IMR-90 (cell line): Measurements from ENCODE around the gene CLDN11. TPM values are rescaled to one million over a fixed set of nuclear protein-coding genes. Genes with fewer than 3 reads are reported as not detected.

Experiments used
- ATAC-seq: fragments of 200-7000 bp; cut with Tn5 transposase; 2 replicates; pipeline ENCODE4 v1.9.1; 2020; ENCODE audit warnings: low read depth, mild to moderate bottlenecking, moderate library complexity
- BruUV-seq: library from RNA; stranded (reverse); fragments of 400-500 nt; replicated peaks from 2 replicates; lab custom pipeline; 2021; lab: Mats Ljungman, UMichigan
- CTCF ChIA-PET: fragments of 300-600 bp; formaldehyde crosslinking; extraction: SDS; loops from one replicate; lab custom pipeline; 2021; ENCODE audit warnings: antibody characterized with exemption; lab: Yijun Ruan, JAX
- POLR2A ChIA-PET: fragments of 300-600 bp; sonication (Branson Sonifier 250); formaldehyde crosslinking; loops from one replicate; lab custom pipeline; 2022; ENCODE audit warnings: antibody characterized with exemption; ENCODE audit not compliant: unreplicated experiment; lab: Charles Lee
- DNase-seq: peaks from one replicate; pipeline ENCODE4 v3.0.0; 2013
- H2AFZ ChIP-seq: replicated peaks from 2 replicates; pipeline ENCODE3; 2013; ENCODE audit warnings: low read length, mild to moderate bottlenecking; ENCODE audit not compliant: poor library complexity
- H2AK5ac ChIP-seq: 2 replicates; pipeline ENCODE4 v1.6.1; 2013; ENCODE audit warnings: low read depth, low read length, inconsistent platforms
- H2AK9ac ChIP-seq: replicated peaks from 2 replicates; pipeline ENCODE3; 2013; ENCODE audit warnings: mild to moderate bottlenecking, low read depth, low read length, moderate library complexity; ENCODE audit not compliant: poor library complexity
- H2BK120ac ChIP-seq: 2 replicates; pipeline ENCODE4 v1.6.1; 2013; ENCODE audit warnings: low read depth, low read length, inconsistent platforms
- H2BK15ac ChIP-seq: 3 replicates; pipeline ENCODE4 v1.6.1; 2013; ENCODE audit warnings: low read depth, low read length, inconsistent platforms
- H2BK20ac ChIP-seq: 2 replicates; pipeline ENCODE4 v1.6.1; 2013; ENCODE audit warnings: low read depth, mild to moderate bottlenecking, inconsistent platforms, low read length, moderate library complexity
- H2BK5ac ChIP-seq: 2 replicates; pipeline ENCODE4 v1.6.1; 2013; ENCODE audit warnings: mild to moderate bottlenecking, low read depth, low read length, inconsistent platforms; ENCODE audit not compliant: poor library complexity, severe bottlenecking
- H3K14ac ChIP-seq: replicated peaks from 2 replicates; pipeline ENCODE4 v1.6.1; 2013; ENCODE audit warnings: low read depth, low read length, inconsistent platforms
- H3K18ac ChIP-seq: 2 replicates; pipeline ENCODE4 v1.6.1; 2013; ENCODE audit warnings: low read depth, low read length, control low read depth
- H3K23ac ChIP-seq: 2 replicates; pipeline ENCODE4 v1.6.1; 2013; ENCODE audit warnings: low read depth, low read length, inconsistent platforms
- H3K27ac ChIP-seq: 2 replicates; pipeline ENCODE4 v1.5.1; 2013; ENCODE audit warnings: mild to moderate bottlenecking, control low read depth, low read length; ENCODE audit not compliant: insufficient read depth
- H3K27me3 ChIP-seq: 2 replicates; pipeline ENCODE4 v1.6.1; 2013; ENCODE audit warnings: low read length; ENCODE audit not compliant: control insufficient read depth, insufficient read depth
- H3K36me3 ChIP-seq: 2 replicates; pipeline ENCODE4 v1.6.1; 2013; ENCODE audit warnings: low read length, mixed read lengths; ENCODE audit not compliant: control insufficient read depth, insufficient read depth
- H3K4ac ChIP-seq: 2 replicates; pipeline ENCODE4 v1.6.1; 2013; ENCODE audit warnings: low read depth, low read length, inconsistent platforms
- H3K4me1 ChIP-seq: 2 replicates; pipeline ENCODE4 v1.6.1; 2013; ENCODE audit warnings: low read length, mixed read lengths; ENCODE audit not compliant: control insufficient read depth, insufficient read depth
- H3K4me2 ChIP-seq: 2 replicates; pipeline ENCODE4 v1.6.1; 2013; ENCODE audit warnings: low read depth, mild to moderate bottlenecking, control low read depth, low read length, moderate library complexity
- H3K4me3 ChIP-seq: 2 replicates; pipeline ENCODE4 v1.5.1; 2013; ENCODE audit warnings: low read depth, mild to moderate bottlenecking, control low read depth, low read length, moderate library complexity; ENCODE audit not compliant: insufficient read depth
- H3K56ac ChIP-seq: 2 replicates; pipeline ENCODE4 v1.6.1; 2013; ENCODE audit warnings: low read length, inconsistent platforms; ENCODE audit not compliant: insufficient read depth; ENCODE audit errors: extremely low read depth
- H3K79me1 ChIP-seq, 2 experiments: 2 replicates each; pipeline ENCODE4 v1.6.1; 2013; ENCODE audit warnings: low read length in 2 of 2, inconsistent platforms in 1 of 2, low read depth in 1 of 2
- H3K9ac ChIP-seq: 2 replicates; pipeline ENCODE4 v1.6.1; 2013; ENCODE audit warnings: low read depth, low read length, control low read depth
- H3K9me1 ChIP-seq: 2 replicates; pipeline ENCODE4 v1.6.1; 2013; ENCODE audit warnings: low read length, inconsistent platforms; ENCODE audit not compliant: insufficient read depth
- H3K9me3 ChIP-seq: 2 replicates; pipeline ENCODE4 v1.6.1; 2013; ENCODE audit warnings: low read length; ENCODE audit not compliant: control insufficient read depth, insufficient read depth
- H4K20me1 ChIP-seq: 2 replicates; pipeline ENCODE4 v1.6.1; 2013; ENCODE audit warnings: low read length, inconsistent platforms; ENCODE audit not compliant: insufficient read depth
- H4K5ac ChIP-seq: 2 replicates; pipeline ENCODE4 v1.6.1; 2013; ENCODE audit warnings: mild to moderate bottlenecking, low read depth, low read length, control low read depth
- H4K8ac ChIP-seq, 2 experiments: 2 replicates each; pipeline ENCODE4 v1.6.1; 2013; ENCODE audit warnings: low read depth in 2 of 2, low read length in 2 of 2, control low read depth in 1 of 2, inconsistent platforms in 1 of 2
- H4K91ac ChIP-seq: 2 replicates; pipeline ENCODE4 v1.6.1; 2013; ENCODE audit warnings: low read depth, low read length, inconsistent platforms; ENCODE audit not compliant: insufficient read depth
- CEBPB ChIP-seq: IDR thresholded peaks from 2 replicates; pipeline ENCODE4 v1.6.1; 2012; ENCODE audit warnings: low read depth, low read length, improper control_type of control experiment
- CHD1 ChIP-seq: IDR thresholded peaks from 2 replicates; pipeline ENCODE4 v1.6.1; 2012; ENCODE audit warnings: low read depth, low read length, improper control_type of control experiment
- CTCF ChIP-seq: conservative IDR thresholded peaks from 2 replicates; pipeline ENCODE4 v1.5.1; 2012; ENCODE audit warnings: mild to moderate bottlenecking, low read depth, low read length, improper control_type of control experiment
- FOS ChIP-seq: fragments of 150-350 bp; IDR thresholded peaks from 2 replicates; pipeline ENCODE4 v1.6.1; 2016; ENCODE audit warnings: low read depth, low read length
- MAFK ChIP-seq: IDR thresholded peaks from 2 replicates; pipeline ENCODE4 v1.6.1; 2012; ENCODE audit warnings: low read depth, low read length, improper control_type of control experiment
- MAZ ChIP-seq: IDR thresholded peaks from 2 replicates; pipeline ENCODE4 v1.6.1; 2012; ENCODE audit warnings: low read depth, mild to moderate bottlenecking, low read length, improper control_type of control experiment, moderate library complexity, borderline replicate concordance
- MXI1 ChIP-seq: IDR thresholded peaks from 2 replicates; pipeline ENCODE4 v1.6.1; 2012; ENCODE audit warnings: low read depth, mild to moderate bottlenecking, low read length, moderate library complexity, borderline replicate concordance
- NFE2L2 ChIP-seq: fragments of 150-350 bp; IDR thresholded peaks from 2 replicates; pipeline ENCODE4 v1.6.1; 2016; ENCODE audit warnings: low read depth, mild to moderate bottlenecking, low read length
- POLR2A ChIP-seq: IDR thresholded peaks from 2 replicates; pipeline ENCODE4 v1.6.1; 2012; ENCODE audit warnings: mild to moderate bottlenecking, low read depth, low read length
- RAD21 ChIP-seq: IDR thresholded peaks from 2 replicates; pipeline ENCODE4 v1.6.1; 2012; ENCODE audit warnings: low read length, improper control_type of control experiment
- RCOR1 ChIP-seq: IDR thresholded peaks from 2 replicates; pipeline ENCODE4 v1.6.1; 2012; ENCODE audit warnings: mild to moderate bottlenecking, low read length, improper control_type of control experiment; ENCODE audit not compliant: insufficient replicate concordance
- SMC3 ChIP-seq: fragments of 150-350 bp; IDR thresholded peaks from 2 replicates; pipeline ENCODE4 v1.6.1; 2016; ENCODE audit warnings: low read depth, mild to moderate bottlenecking, antibody characterized with exemption, low read length, moderate library complexity
- WGBS, 2 experiments: methylation state at CpG; one replicate each; pipeline versions ENCODE4 v1.1.5 to v1.1.7; 2013; ENCODE audit warnings: missing lambda C conversion rate in 2 of 2; ENCODE audit not compliant: insufficient read length in 1 of 2; ENCODE audit errors: extremely low coverage in 2 of 2; 5-methylcytosine and 5-hydroxymethylcytosine counted together
- dilution Hi-C: fragments of 300-500 bp; cut with HindIII; formaldehyde crosslinking; loops from one replicate; pipeline ENCODE4 v1.14.3; 2018; ENCODE audit warnings: low sequenced_read_pairs; ENCODE audit not compliant: unreplicated experiment
- in situ Hi-C: fragments of 300-500 bp; cut with MboI; formaldehyde crosslinking; loops from 3 replicates; pipeline ENCODE4 v1.14.3; 2019; ENCODE audit warnings: low sequenced_read_pairs, inconsistent platforms, mixed read lengths
- intact Hi-C: fragments of 100-400 bp; cut with micrococcal nuclease; formaldehyde crosslinking; loops from 2 replicates; pipeline ENCODE4 v1.10.0; 2022
- polyA plus RNA-seq, 3 experiments: library from polyadenylated mRNA; depleted of rRNA; stranded (reverse); fragments of >200 nt; gene quantifications; 2 replicates each; pipeline ENCODE4 v1.2.3, GENCODE V29; 2012; ENCODE audit warnings: low replicate concordance in 1 of 3
- total RNA-seq: library from RNA; depleted of rRNA; stranded (reverse); fragments of >200 nt; gene quantifications from 2 replicates; pipeline ENCODE4 v1.2.3, GENCODE V29; 2012

The CLDN11 gene
- total and polyA plus RNA-seq, 2 of the 4 experiments (the other 2 are of a cell fraction) = 245 to 318 TPM

GRCh38 chr3:170428095-170428494 is 9.4 kb downstream of the CLDN11 start:
- H3K4me3 ChIP-seq = no peak overlapping the region
- dilution Hi-C loops = no loop called here
- H2AK5ac ChIP-seq = no peak overlapping the region

More at GRCh38 chr3:170428095-170428494, 9.4 kb downstream of the CLDN11 start:
- Histone ChIP-seq H3K9me3 (no peaks in the 10 kb centered on the region), H3K79me1 (peaks cover 9 to 51% of the 10 kb centered on the region in 2 experiments; a peak in 2 of 4 replicates), H3K23ac (no peak overlapping the region), H4K91ac (no peak overlapping the region), H3K9ac (no peak overlapping the region), H2AK9ac (no peak overlapping the region), H2BK120ac (no peak overlapping the region), H3K9me1 (peaks cover 11% of the 10 kb centered on the region; the same call in 1 of the 2 replicates), H2BK15ac (no peak overlapping the region), H2AFZ (no peak overlapping the region), H3K18ac (no peak overlapping the region), H3K4me1 (peaks cover 7% of the 10 kb centered on the region; the same call in 1 of the 2 replicates), H3K56ac (no peak overlapping the region), H3K27ac (no peak overlapping the region), H3K4me2 (no peak overlapping the region), H4K5ac (no peak overlapping the region), H4K20me1 (peaks cover 41% of the 10 kb centered on the region), H3K14ac (no peak overlapping the region), H4K8ac (no peak overlapping the region), H2BK5ac (no peak overlapping the region), H2BK20ac (no peak overlapping the region), H3K36me3 (peaks cover 54% of the 10 kb centered on the region), H3K27me3 (no peaks in the 10 kb centered on the region), H3K4ac (no peak overlapping the region)
- in situ Hi-C loops = loop anchor here (10.0 kb wide), 1 partner anchor 267 kb away; no protein-coding TSS in a partner anchor
- intact Hi-C loops = loop anchor here (5.0 kb wide), 1 partner anchor 194 kb away; no protein-coding TSS in a partner anchor
- TF ChIP-seq FOS (no peak), NFE2L2 (no peak), CTCF (no peak), MAZ (no peak), CEBPB (no peak), CHD1 (no peak), MAFK (no peak), RCOR1 (no peak), SMC3 (no peak), POLR2A (no peak), RAD21 (no peak), MXI1 (no peak)
- CTCF ChIA-PET = interaction anchor here (1.0 kb wide), 1 partner anchor 384 kb away, joined by 7 read pairs; no protein-coding TSS in a partner anchor
- no CpG with 5 or more reads among the region's 2 CpGs for WGBS, 2 experiments
- DNase-seq = no peak
- BruUV-seq = no TSS peak
- POLR2A ChIA-PET = interaction anchor here (0.6 kb wide), 1 partner anchor 132 kb away, joined by 5 read pairs; no protein-coding TSS in a partner anchor
- ATAC-seq = no peak
